Suprapubic skin (tissue), 3 donors: ENCODE measurements around the gene RPS2.

Source experiments
- CTCF ChIP-seq, 2 donors: fragments of 200-600 bp in 1 of 2; fragments of 450-650 bp in 1 of 2; sonication (generic) in 1 of 2; IDR thresholded peaks; one replicate each; pipeline ENCODE4 v1.5.1; 2016 to 2019; ENCODE audit warnings: antibody characterized with exemption in 2 of 2, mild to moderate bottlenecking in 1 of 2, moderate library complexity in 1 of 2
- EP300 ChIP-seq: sonication (generic); formaldehyde crosslinking; IDR thresholded peaks from one replicate; pipeline ENCODE4 v1.6.1; 2017; ENCODE audit warnings: antibody characterized with exemption
- POLR2A ChIP-seq, 2 donors: fragments of 450-650 bp; IDR thresholded peaks; one replicate each; pipeline ENCODE4 v1.6.1; 2017; ENCODE audit warnings: antibody characterized with exemption in 2 of 2, mild to moderate bottlenecking in 2 of 2, moderate library complexity in 2 of 2

DNA sequence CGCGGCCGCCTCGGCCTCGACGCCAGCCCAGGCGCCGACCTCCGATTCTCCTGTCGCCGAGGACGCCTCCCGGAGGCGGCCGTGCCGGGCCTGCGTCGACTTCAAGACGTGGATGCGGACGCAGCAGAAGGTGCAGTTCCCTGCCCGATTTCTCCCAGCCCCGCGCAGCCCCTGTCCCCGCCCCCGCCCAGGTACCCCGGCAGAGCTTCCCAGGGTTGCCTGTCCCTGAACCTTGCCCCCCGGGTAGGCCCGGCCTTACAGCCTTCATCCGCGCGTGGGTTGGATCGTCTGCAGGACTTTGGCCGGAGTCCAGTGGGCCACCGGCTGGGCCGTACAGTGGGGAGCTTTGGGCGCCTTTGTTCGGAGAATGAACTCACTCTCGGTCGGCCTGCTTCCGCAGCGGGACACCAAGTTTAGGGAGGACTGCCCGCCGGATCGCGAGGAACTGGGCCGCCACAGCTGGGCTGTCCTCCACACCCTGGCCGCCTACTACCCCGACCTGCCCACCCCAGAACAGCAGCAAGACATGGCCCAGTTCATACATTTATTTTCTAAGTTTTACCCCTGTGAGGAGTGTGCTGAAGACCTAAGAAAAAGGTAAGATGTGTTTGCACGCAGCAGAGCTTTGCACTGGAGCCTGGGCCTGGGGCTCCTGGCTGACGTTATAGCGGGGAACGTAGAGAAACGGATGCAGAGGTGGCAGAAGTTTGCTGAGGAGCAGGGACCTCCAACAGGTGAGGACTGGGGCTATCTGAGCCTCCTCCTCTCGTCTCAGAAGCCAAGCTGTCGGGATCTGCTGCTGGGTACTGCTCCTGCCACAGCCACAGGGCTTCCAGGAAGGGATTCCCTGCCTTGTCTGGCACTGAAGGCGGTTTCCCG, 20.0 kb upstream of the RPS2 start:
- TF ChIP-seq CTCF (IDR thresholded peaks at IDR 0.05) (no peak), POLR2A (IDR thresholded peaks at IDR 0.05) (no peak), EP300 (no peak)
